ENCODE data around the gene KLF11. TPM values are rescaled to one million over a fixed set of nuclear protein-coding genes. Genes with fewer than 3 reads are reported as not detected.

KLF11 gene
- total RNA-seq, 1 experiment from 2014 or later: 6.9 TPM

- Mint-ChIP-seq H3K27ac (ENCODE audit: unreplicated experiment) (no peak overlapping the region), H3K4me1 (ENCODE audit: low read depth, unreplicated experiment) (peaks cover 30% of the 10 kb centered on the region), H3K4me3 (ENCODE audit: low read depth, unreplicated experiment) (no peak overlapping the region), H3K9me3 (ENCODE audit: low read depth, unreplicated experiment) (no peaks in the 10 kb centered on the region), H3K27me3 (ENCODE audit: unreplicated experiment) (no peaks in the 10 kb centered on the region), H3K36me3 (ENCODE audit: insufficient read depth, unreplicated experiment) (no peaks in the 10 kb centered on the region)
- TF ChIP-seq CTCF (IDR thresholded peaks at IDR 0.05; ENCODE audit: unreplicated experiment): no peak
- BruUV-seq (replicated peaks): no TSS peak
- CTCF ChIA-PET: interaction anchor here (1.4 kb wide), 1 partner anchor 30 kb away, joined by 3 read pairs; no protein-coding TSS in a partner anchor
- DNase-seq: no peak
- intact Hi-C loops (cut with micrococcal nuclease; ENCODE audit: unreplicated experiment): no loop called here
Observed at GRCh38 chr2:10094271-10094814, 51.0 kb downstream of the KLF11 start.

GRCh38 chr2:10095175-10095574 is 51.8 kb downstream of the KLF11 start:
- no peak for TF ChIP-seq CTCF (IDR thresholded peaks at IDR 0.05; ENCODE audit: unreplicated experiment)
- Mint-ChIP-seq H3K27me3 (ENCODE audit: unreplicated experiment) (no peaks in the 10 kb centered on the region), H3K36me3 (ENCODE audit: insufficient read depth, unreplicated experiment) (no peaks in the 10 kb centered on the region), H3K9me3 (ENCODE audit: low read depth, unreplicated experiment) (no peaks in the 10 kb centered on the region), H3K4me1 (ENCODE audit: low read depth, unreplicated experiment) (peaks cover 21% of the 10 kb centered on the region), H3K27ac (ENCODE audit: unreplicated experiment) (no peak overlapping the region), H3K4me3 (ENCODE audit: low read depth, unreplicated experiment) (no peak overlapping the region)
- CTCF ChIA-PET: interaction anchor here (0.6 to 3.5 kb wide), 4 partner anchors 22 to 315 kb away, joined by 3 to 124 read pairs (median 6); no protein-coding TSS in a partner anchor
- no TSS peak for BruUV-seq (replicated peaks)
- no peak for DNase-seq
- intact Hi-C loops (cut with micrococcal nuclease; ENCODE audit: unreplicated experiment): no loop called here

- no peak for TF ChIP-seq CTCF (IDR thresholded peaks at IDR 0.05; ENCODE audit: unreplicated experiment)
- no peaks in the 10 kb centered on the region for H3K9me3 Mint-ChIP-seq (ENCODE audit: low read depth, unreplicated experiment)
- DNase-seq: no peak
- no TSS peak for BruUV-seq (replicated peaks)
- no peaks in the 10 kb centered on the region for H3K36me3 Mint-ChIP-seq (ENCODE audit: insufficient read depth, unreplicated experiment)
- intact Hi-C loops (cut with micrococcal nuclease; ENCODE audit: unreplicated experiment): loop anchor here (1.0 kb wide), 1 partner anchor 24 kb away; no protein-coding TSS in a partner anchor
- no peak overlapping the region for H3K4me3 Mint-ChIP-seq (ENCODE audit: low read depth, unreplicated experiment)
- CTCF ChIA-PET: interaction anchor here (0.6 to 3.5 kb wide), 16 partner anchors 8 to 483 kb away, joined by 3 to 124 read pairs (median 4); partner anchors contain the start of gene CYS1
- H3K27me3 Mint-ChIP-seq (ENCODE audit: unreplicated experiment): no peaks in the 10 kb centered on the region
- H3K27ac Mint-ChIP-seq (ENCODE audit: unreplicated experiment): no peak overlapping the region
- H3K4me1 Mint-ChIP-seq (ENCODE audit: low read depth, unreplicated experiment): peaks cover 11% of the 10 kb centered on the region
Observed at GRCh38 chr2:10096641-10097040, 53.3 kb downstream of the KLF11 start.

- H3K27me3 Mint-ChIP-seq (ENCODE audit: unreplicated experiment): no peaks in the 10 kb centered on the region
- no TSS peak for BruUV-seq (replicated peaks)
- peaks cover 11% of the 10 kb centered on the region for H3K4me1 Mint-ChIP-seq (ENCODE audit: low read depth, unreplicated experiment)
- H3K36me3 Mint-ChIP-seq (ENCODE audit: insufficient read depth, unreplicated experiment): no peaks in the 10 kb centered on the region
- CTCF ChIA-PET: interaction anchor here (0.6 to 3.5 kb wide), 15 partner anchors 9 to 482 kb away, joined by 3 to 124 read pairs (median 5); partner anchors contain the start of gene CYS1
- H3K27ac Mint-ChIP-seq (ENCODE audit: unreplicated experiment): no peak overlapping the region
- TF ChIP-seq CTCF (IDR thresholded peaks at IDR 0.05; ENCODE audit: unreplicated experiment): peak; percentile 85
- no peak overlapping the region for H3K4me3 Mint-ChIP-seq (ENCODE audit: low read depth, unreplicated experiment)
- H3K9me3 Mint-ChIP-seq (ENCODE audit: low read depth, unreplicated experiment): no peaks in the 10 kb centered on the region
- DNase-seq: peak; percentile 80
- intact Hi-C loops (cut with micrococcal nuclease; ENCODE audit: unreplicated experiment): loop anchor here (1.0 kb wide), 1 partner anchor 25 kb away; no protein-coding TSS in a partner anchor
Observed at GRCh38 chr2:10097352-10098148, 54.2 kb downstream of the KLF11 start.

All from Calu3 (cell line).